SK-N-SH (cell line): Measurements from ENCODE around the gene PLCXD1. TPM values are rescaled to one million over a fixed set of nuclear protein-coding genes. Genes with fewer than 3 reads are reported as not detected.

Source experiments
- CTCF ChIA-PET: fragments of 300-600, 350-600 bp; formaldehyde crosslinking; extraction: SDS; loops from one replicate; lab custom pipeline; 2021; lab: Yijun Ruan, JAX
- POLR2A ChIA-PET: fragments of 350-600 bp; sonication (Branson Sonifier 250); formaldehyde crosslinking; extraction: SDS; loops from one replicate; lab custom pipeline; 2020; ENCODE audit warnings: antibody characterized with exemption, inconsistent platforms; lab: Yijun Ruan, JAX
- DNase-seq: peaks from one replicate; pipeline ENCODE4 v3.0.0; 2012
- H2AFZ ChIP-seq: fragments of 200-600 bp; sonication (generic); 2 replicates; pipeline ENCODE4 v1.8.1; 2016; ENCODE audit warnings: antibody characterized with exemption, mild to moderate bottlenecking, low read depth
- H3F3A ChIP-seq: fragments of 200-600 bp; sonication (generic); replicated peaks from 2 replicates; pipeline ENCODE3; 2016; ENCODE audit warnings: antibody characterized with exemption, mild to moderate bottlenecking; ENCODE audit not compliant: insufficient read depth
- H3K27ac ChIP-seq, 2 experiments: fragments of 200-500 bp in 1 of 2; fragments of 200-600 bp in 1 of 2; sonication (Bioruptor generic) in 1 of 2; sonication (generic), shearing (Covaris generic) in 1 of 2; 2 replicates each; pipeline versions ENCODE4 v1.5.1 to v1.6.1; 2014 to 2016; ENCODE audit warnings: low read depth in 2 of 2, inconsistent platforms in 1 of 2, low read length in 1 of 2, mild to moderate bottlenecking in 1 of 2, mixed read lengths in 1 of 2
- H3K27me3 ChIP-seq: fragments of 200-600 bp; sonication (generic), shearing (Covaris generic); 2 replicates; pipeline ENCODE4 v1.6.1; 2016; ENCODE audit warnings: mixed run types; ENCODE audit not compliant: insufficient read depth
- H3K36me3 ChIP-seq, 2 experiments: fragments of 200-500 bp in 1 of 2; fragments of 200-600 bp in 1 of 2; sonication (Bioruptor generic) in 1 of 2; sonication (generic) in 1 of 2; replicated peaks in 1 of 2; 2 replicates each; pipeline versions ENCODE3 to v1.5.1; 2014 to 2016; ENCODE audit warnings: low read length in 1 of 2, mild to moderate bottlenecking in 1 of 2; ENCODE audit not compliant: insufficient read depth in 2 of 2, control insufficient read depth in 1 of 2
- H3K4me1 ChIP-seq, 2 experiments: fragments of 200-500 bp in 1 of 2; fragments of 200-600 bp in 1 of 2; sonication (Bioruptor generic) in 1 of 2; sonication (generic), shearing (Covaris generic) in 1 of 2; 2 replicates each; pipeline versions ENCODE4 v1.5.1 to v1.6.1; 2014 to 2016; ENCODE audit warnings: low read depth in 1 of 2, low read length in 1 of 2, mixed run types in 1 of 2; ENCODE audit not compliant: insufficient read depth in 2 of 2, control insufficient read depth in 1 of 2
- H3K4me2 ChIP-seq: fragments of 200-600 bp; sonication (generic), shearing (Covaris generic); 2 replicates; pipeline ENCODE4 v1.6.1; 2017; ENCODE audit warnings: mixed run types
- H3K4me3 ChIP-seq, 2 experiments: fragments of 200-500 bp in 1 of 2; fragments of 200-600 bp in 1 of 2; sonication (Bioruptor generic) in 1 of 2; sonication (generic), shearing (Covaris generic) in 1 of 2; 2 replicates each; pipeline versions ENCODE4 v1.5.1 to v1.8.1; 2014 to 2016; ENCODE audit warnings: low read depth in 2 of 2, inconsistent platforms in 1 of 2, low read length in 1 of 2, mild to moderate bottlenecking in 1 of 2, mixed read lengths in 1 of 2, moderate library complexity in 1 of 2
- H3K79me2 ChIP-seq: fragments of 200-600 bp; sonication (generic); 2 replicates; pipeline ENCODE4 v1.8.1; 2017; ENCODE audit warnings: mild to moderate bottlenecking; ENCODE audit not compliant: insufficient read depth
- H3K9ac ChIP-seq: fragments of 200-600 bp; sonication (generic); 2 replicates; pipeline ENCODE4 v1.6.1; 2017; ENCODE audit warnings: mixed run types
- H3K9me2 ChIP-seq: fragments of 200-600 bp; sonication (generic); 2 replicates; pipeline ENCODE4 v1.6.1; 2017; ENCODE audit warnings: mixed run types
- H3K9me3 ChIP-seq: fragments of 200-600 bp; sonication (generic); 2 replicates; pipeline ENCODE4 v1.6.1; 2017; ENCODE audit warnings: mixed run types, mild to moderate bottlenecking, moderate library complexity
- H4K20me1 ChIP-seq: fragments of 200-600 bp; sonication (generic); 2 replicates; pipeline ENCODE4 v1.6.1; 2017; ENCODE audit warnings: mild to moderate bottlenecking, mixed run types; ENCODE audit not compliant: insufficient read depth
- CHD2 ChIP-seq: fragments of 150-350 bp; IDR thresholded peaks from 2 replicates; pipeline ENCODE4 v1.6.1; 2018; ENCODE audit warnings: low read length; ENCODE audit not compliant: partially characterized antibody
- FOSL2 ChIP-seq: IDR thresholded peaks from 2 replicates; pipeline ENCODE4 v1.4.0; 2012; ENCODE audit warnings: low read depth, mild to moderate bottlenecking, moderate library complexity, borderline replicate concordance
- FOXJ3 ChIP-seq: sonication (generic); formaldehyde crosslinking; IDR thresholded peaks from 2 replicates; pipeline ENCODE4 v1.5.1; 2020; ENCODE audit warnings: mild to moderate bottlenecking, missing genetic modification reagents
- GABPA ChIP-seq: IDR thresholded peaks from 2 replicates; pipeline ENCODE4 v1.4.0; 2012; ENCODE audit warnings: low read depth, mild to moderate bottlenecking
- MEF2A ChIP-seq: IDR thresholded peaks from 2 replicates; pipeline ENCODE4 v1.4.0; 2012; ENCODE audit warnings: low read depth, borderline replicate concordance
- POLR2AphosphoS5 ChIP-seq: IDR thresholded peaks from 2 replicates; pipeline ENCODE4 v1.6.1; 2012; ENCODE audit warnings: low read depth, low read length
- RXRA ChIP-seq: IDR thresholded peaks from 2 replicates; pipeline ENCODE4 v1.4.0; 2012; ENCODE audit warnings: low read depth, mild to moderate bottlenecking, borderline replicate concordance
- SMC3 ChIP-seq: IDR thresholded peaks from 2 replicates; pipeline ENCODE4 v1.6.1; 2012; ENCODE audit warnings: low read depth, low read length, improper control_type of control experiment
- TEAD4 ChIP-seq: IDR thresholded peaks from 2 replicates; pipeline ENCODE4 v1.4.0; 2012; ENCODE audit warnings: mild to moderate bottlenecking, borderline replicate concordance; ENCODE audit not compliant: insufficient read depth
- USF2 ChIP-seq: fragments of 150-350 bp; IDR thresholded peaks from 2 replicates; pipeline ENCODE4 v1.6.1; 2017; ENCODE audit warnings: antibody characterized with exemption, low read length, low read depth, borderline replicate concordance
- WGBS: methylation state at CpG from one replicate; pipeline ENCODE4 v1.1.6; 2017; ENCODE audit warnings: low lambda C conversion rate; 5-methylcytosine and 5-hydroxymethylcytosine counted together
- polyA plus RNA-seq, 3 experiments: library from polyadenylated mRNA; depleted of rRNA; stranded (reverse); fragments of >200 nt; gene quantifications; 2 replicates each; pipeline ENCODE4 v1.2.3, GENCODE V29; 2012
- TF ChIP-seq, protein P1 (sequence below): IDR thresholded peaks from 2 replicates; pipeline ENCODE4 v1.4.0; 2012; ENCODE audit warnings: low read depth, borderline replicate concordance
- TF ChIP-seq, protein P2 (sequence below): IDR thresholded peaks from 2 replicates; pipeline ENCODE4 v1.4.0; 2012; ENCODE audit warnings: low read depth, borderline replicate concordance
- TF ChIP-seq, protein P3 (sequence below): IDR thresholded peaks from 2 replicates; pipeline ENCODE4 v1.6.1; 2012; ENCODE audit warnings: mild to moderate bottlenecking, low read depth, low read length, moderate library complexity

PLCXD1 gene
- polyA plus RNA-seq, 1 of the 3 experiments (the other 2 are of a cell fraction) = 14.8 TPM

DNA sequence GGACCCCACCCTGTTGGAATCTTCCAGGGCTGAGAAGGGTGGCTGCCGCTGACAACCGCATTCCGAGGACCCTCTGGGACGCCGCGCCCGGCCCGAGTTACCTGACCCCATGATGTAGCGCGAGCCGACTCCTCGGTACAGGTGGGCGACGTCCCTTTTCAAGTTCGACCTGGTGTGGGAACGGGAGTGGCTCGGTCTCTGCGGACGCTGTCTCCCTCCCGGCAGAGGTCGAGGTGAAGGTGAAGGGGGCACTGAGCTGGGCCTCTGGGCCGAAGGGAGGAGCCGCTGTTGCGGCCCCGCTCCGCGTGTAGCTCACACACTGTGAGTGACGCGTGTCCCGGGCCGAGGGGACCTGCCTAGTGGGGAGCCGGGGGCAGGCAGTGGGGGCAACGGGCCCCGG is 32.9 kb downstream of the PLCXD1 start:
- peaks cover 10% of the 10 kb centered on the region; the same call in 1 of the 2 replicates for H3K79me2 ChIP-seq
- no peaks in the 10 kb centered on the region for H3K9me3 ChIP-seq
- H3K36me3 ChIP-seq = peaks cover 0 to 44% of the 10 kb centered on the region in 2 experiments
- 0 out of 2 replicates have a peak, but pooled peaks cover 8% of the 10 kb centered on the region for H4K20me1 ChIP-seq
- no peak overlapping the region for H3K4me3 ChIP-seq
- no peaks in the 10 kb centered on the region for H3F3A ChIP-seq
- no peaks in the 10 kb centered on the region for H3K9me2 ChIP-seq
- no peak overlapping the region for H2AFZ ChIP-seq
- ChIA-PET CTCF (no interaction called here), POLR2A (no interaction called here)
- DNase-seq = no peak
- H3K4me2 ChIP-seq = no peak overlapping the region
- 90% methylated on average over 5 of the region's 34 CpGs for WGBS
- H3K27ac ChIP-seq = no peak overlapping the region
- H3K9ac ChIP-seq = no peak overlapping the region
- no peaks in the 10 kb centered on the region for H3K27me3 ChIP-seq
- peaks cover 5 to 6% of the 10 kb centered on the region in 2 experiments; a peak in 2 of 4 replicates for H3K4me1 ChIP-seq
- no peak for TF ChIP-seq GABPA

GRCh38 chrX:314781-315595 is 33.8 kb downstream of the PLCXD1 start:
- Histone ChIP-seq H3K79me2 (peaks cover 16% of the 10 kb centered on the region; the same call in 1 of the 2 replicates), H4K20me1 (0 out of 2 replicates have a peak, but pooled peaks cover 8% of the 10 kb centered on the region), H3K4me2 (no peak overlapping the region), H3K9me2 (no peaks in the 10 kb centered on the region), H3K27me3 (no peaks in the 10 kb centered on the region), H3F3A (no peaks in the 10 kb centered on the region), H3K9me3 (no peaks in the 10 kb centered on the region), H3K4me3 (no peak overlapping the region), H2AFZ (no peak overlapping the region), H3K36me3 (peaks cover 0 to 40% of the 10 kb centered on the region in 2 experiments), H3K9ac (no peak overlapping the region), H3K4me1 (peaks cover 5 to 6% of the 10 kb centered on the region in 2 experiments; a peak in 2 of 4 replicates), H3K27ac (no peak overlapping the region)
- ChIA-PET CTCF (no interaction called here), POLR2A (no interaction called here)
- DNase-seq = no peak
- TF ChIP-seq MEF2A = no peak
- TF ChIP-seq, protein P1, sequence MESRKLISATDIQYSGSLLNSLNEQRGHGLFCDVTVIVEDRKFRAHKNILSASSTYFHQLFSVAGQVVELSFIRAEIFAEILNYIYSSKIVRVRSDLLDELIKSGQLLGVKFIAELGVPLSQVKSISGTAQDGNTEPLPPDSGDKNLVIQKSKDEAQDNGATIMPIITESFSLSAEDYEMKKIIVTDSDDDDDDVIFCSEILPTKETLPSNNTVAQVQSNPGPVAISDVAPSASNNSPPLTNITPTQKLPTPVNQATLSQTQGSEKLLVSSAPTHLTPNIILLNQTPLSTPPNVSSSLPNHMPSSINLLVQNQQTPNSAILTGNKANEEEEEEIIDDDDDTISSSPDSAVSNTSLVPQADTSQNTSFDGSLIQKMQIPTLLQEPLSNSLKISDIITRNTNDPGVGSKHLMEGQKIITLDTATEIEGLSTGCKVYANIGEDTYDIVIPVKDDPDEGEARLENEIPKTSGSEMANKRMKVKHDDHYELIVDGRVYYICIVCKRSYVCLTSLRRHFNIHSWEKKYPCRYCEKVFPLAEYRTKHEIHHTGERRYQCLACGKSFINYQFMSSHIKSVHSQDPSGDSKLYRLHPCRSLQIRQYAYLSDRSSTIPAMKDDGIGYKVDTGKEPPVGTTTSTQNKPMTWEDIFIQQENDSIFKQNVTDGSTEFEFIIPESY = no peak
- no peak for TF ChIP-seq TEAD4
- no peak for TF ChIP-seq USF2
- TF ChIP-seq, protein P2, sequence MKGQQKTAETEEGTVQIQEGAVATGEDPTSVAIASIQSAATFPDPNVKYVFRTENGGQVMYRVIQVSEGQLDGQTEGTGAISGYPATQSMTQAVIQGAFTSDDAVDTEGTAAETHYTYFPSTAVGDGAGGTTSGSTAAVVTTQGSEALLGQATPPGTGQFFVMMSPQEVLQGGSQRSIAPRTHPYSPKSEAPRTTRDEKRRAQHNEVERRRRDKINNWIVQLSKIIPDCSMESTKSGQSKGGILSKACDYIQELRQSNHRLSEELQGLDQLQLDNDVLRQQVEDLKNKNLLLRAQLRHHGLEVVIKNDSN = no peak
- no peak for TF ChIP-seq FOXJ3 (CRISPR knock-in tag)
- no peak for TF ChIP-seq CHD2
- TF ChIP-seq, protein P3, sequence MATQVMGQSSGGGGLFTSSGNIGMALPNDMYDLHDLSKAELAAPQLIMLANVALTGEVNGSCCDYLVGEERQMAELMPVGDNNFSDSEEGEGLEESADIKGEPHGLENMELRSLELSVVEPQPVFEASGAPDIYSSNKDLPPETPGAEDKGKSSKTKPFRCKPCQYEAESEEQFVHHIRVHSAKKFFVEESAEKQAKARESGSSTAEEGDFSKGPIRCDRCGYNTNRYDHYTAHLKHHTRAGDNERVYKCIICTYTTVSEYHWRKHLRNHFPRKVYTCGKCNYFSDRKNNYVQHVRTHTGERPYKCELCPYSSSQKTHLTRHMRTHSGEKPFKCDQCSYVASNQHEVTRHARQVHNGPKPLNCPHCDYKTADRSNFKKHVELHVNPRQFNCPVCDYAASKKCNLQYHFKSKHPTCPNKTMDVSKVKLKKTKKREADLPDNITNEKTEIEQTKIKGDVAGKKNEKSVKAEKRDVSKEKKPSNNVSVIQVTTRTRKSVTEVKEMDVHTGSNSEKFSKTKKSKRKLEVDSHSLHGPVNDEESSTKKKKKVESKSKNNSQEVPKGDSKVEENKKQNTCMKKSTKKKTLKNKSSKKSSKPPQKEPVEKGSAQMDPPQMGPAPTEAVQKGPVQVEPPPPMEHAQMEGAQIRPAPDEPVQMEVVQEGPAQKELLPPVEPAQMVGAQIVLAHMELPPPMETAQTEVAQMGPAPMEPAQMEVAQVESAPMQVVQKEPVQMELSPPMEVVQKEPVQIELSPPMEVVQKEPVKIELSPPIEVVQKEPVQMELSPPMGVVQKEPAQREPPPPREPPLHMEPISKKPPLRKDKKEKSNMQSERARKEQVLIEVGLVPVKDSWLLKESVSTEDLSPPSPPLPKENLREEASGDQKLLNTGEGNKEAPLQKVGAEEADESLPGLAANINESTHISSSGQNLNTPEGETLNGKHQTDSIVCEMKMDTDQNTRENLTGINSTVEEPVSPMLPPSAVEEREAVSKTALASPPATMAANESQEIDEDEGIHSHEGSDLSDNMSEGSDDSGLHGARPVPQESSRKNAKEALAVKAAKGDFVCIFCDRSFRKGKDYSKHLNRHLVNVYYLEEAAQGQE = no peak
- no peak for TF ChIP-seq SMC3
- no peak for TF ChIP-seq RXRA
- TF ChIP-seq POLR2AphosphoS5 = no peak
- no peak for TF ChIP-seq FOSL2
- 92% methylated on average over 50 of the region's 51 CpGs for WGBS
